ENCODE data around the gene DYNLT1.

The DYNLT1 gene

GRCh38 chr6:158605266-158605878 is 39.2 kb downstream of the DYNLT1 start:
- H3K36me3 ChIP-seq (replicated peaks in 1 of 2; ENCODE audit: control insufficient read depth in 2 of 2, insufficient read depth in 2 of 2, low read length in 2 of 2): peaks cover 26 to 64% of the 10 kb centered on the region in 2 donors
- no peak overlapping the region for H4K8ac ChIP-seq (ENCODE audit: low read depth, low read length)
- no peaks in the 10 kb centered on the region for H3K4me1 ChIP-seq (ENCODE audit: control insufficient read depth in 2 of 2, insufficient read depth in 1 of 2, low read depth in 1 of 2, low read length in 2 of 2)
- H3K27ac ChIP-seq (replicated peaks; ENCODE audit: low read length): no peak overlapping the region
- no peak overlapping the region for H3K14ac ChIP-seq (ENCODE audit: low read length)
- DNase-seq (ENCODE audit: low spot score): peak; percentile 62
- H4K91ac ChIP-seq (ENCODE audit: low read depth, low read length, poor library complexity): no peak overlapping the region
- H3K4me3 ChIP-seq (ENCODE audit: low read length in 2 of 2): no peak overlapping the region
- H2BK12ac ChIP-seq (ENCODE audit: low read length): no peak overlapping the region
- H3K4me2 ChIP-seq (ENCODE audit: insufficient read depth, low read length, poor library complexity, severe bottlenecking): no peak overlapping the region
- no peaks in the 10 kb centered on the region for H3K27me3 ChIP-seq (ENCODE audit: control insufficient read depth in 3 of 3, insufficient read depth in 3 of 3, low read depth in 1 of 3, low read length in 3 of 3)
- H2BK15ac ChIP-seq (ENCODE audit: low read length): no peak overlapping the region
- H3K9me3 ChIP-seq (replicated peaks in 1 of 2; ENCODE audit: control insufficient read depth in 2 of 2, insufficient read depth in 1 of 2, low read depth in 1 of 2, low read length in 2 of 2): no peaks in the 10 kb centered on the region
- no peak overlapping the region for H3K9ac ChIP-seq (ENCODE audit: low read depth, low read length, poor library complexity)
- no peak overlapping the region for H3K23ac ChIP-seq (ENCODE audit: low read depth, low read length, poor library complexity)
- H2AK5ac ChIP-seq (ENCODE audit: low read depth, low read length): no peak overlapping the region
- WGBS, 2 donors (ENCODE audit: extremely low coverage in 2 of 2, insufficient read length in 2 of 2, insufficient replicate concordance in 1 of 2): no CpG with 5 or more reads among the region's 13 CpGs
- no peak overlapping the region for H2BK120ac ChIP-seq (ENCODE audit: low read depth, low read length)
- no peak overlapping the region for H3K18ac ChIP-seq (ENCODE audit: low read length)
- no peak overlapping the region for H2AFZ ChIP-seq (ENCODE audit: low read length)
- H3K4ac ChIP-seq (ENCODE audit: low read length): no peak overlapping the region
- peaks cover 3% of the 10 kb centered on the region for H3K79me1 ChIP-seq (ENCODE audit: low read depth, low read length)
- no peak overlapping the region for H2BK5ac ChIP-seq (ENCODE audit: low read length)

DNA sequence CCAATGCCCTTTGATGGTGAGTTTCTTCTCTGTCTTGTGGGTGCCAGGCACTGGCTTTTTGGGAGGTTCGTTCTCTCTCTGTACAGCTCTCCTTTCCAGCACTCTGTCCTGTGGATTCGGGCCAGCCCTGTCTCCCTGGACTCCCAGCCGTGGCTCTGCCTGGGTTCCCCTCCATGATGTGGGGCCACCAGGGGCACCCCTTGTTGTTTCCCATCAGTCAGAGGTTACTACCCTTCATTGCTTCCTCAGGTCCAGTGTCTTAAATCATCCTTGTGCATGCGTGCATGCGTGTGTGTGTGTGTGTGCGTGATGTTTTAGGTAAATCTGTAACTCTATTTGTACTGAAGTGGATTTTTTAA is 40.5 kb downstream of the DYNLT1 start:
- Histone ChIP-seq H3K4me2 (ENCODE audit: insufficient read depth, low read length, poor library complexity, severe bottlenecking) (no peak overlapping the region), H4K91ac (ENCODE audit: low read depth, low read length, poor library complexity) (no peak overlapping the region), H2BK15ac (ENCODE audit: low read length) (no peak overlapping the region), H3K79me1 (ENCODE audit: low read depth, low read length) (peaks cover 3% of the 10 kb centered on the region), H2BK12ac (ENCODE audit: low read length) (no peak overlapping the region), H2BK5ac (ENCODE audit: low read length) (no peak overlapping the region), H3K9ac (ENCODE audit: low read depth, low read length, poor library complexity) (no peak overlapping the region), H2BK120ac (ENCODE audit: low read depth, low read length) (no peak overlapping the region), H2AFZ (ENCODE audit: low read length) (no peak overlapping the region), H3K4me3 (ENCODE audit: low read length in 2 of 2) (no peak overlapping the region), H4K8ac (ENCODE audit: low read depth, low read length) (no peak overlapping the region), H3K4me1 (ENCODE audit: control insufficient read depth in 2 of 2, insufficient read depth in 1 of 2, low read depth in 1 of 2, low read length in 2 of 2) (no peaks in the 10 kb centered on the region), H3K27me3 (ENCODE audit: control insufficient read depth in 3 of 3, insufficient read depth in 3 of 3, low read depth in 1 of 3, low read length in 3 of 3) (no peaks in the 10 kb centered on the region), H3K9me3 (replicated peaks in 1 of 2; ENCODE audit: control insufficient read depth in 2 of 2, insufficient read depth in 1 of 2, low read depth in 1 of 2, low read length in 2 of 2) (no peaks in the 10 kb centered on the region), H2AK5ac (ENCODE audit: low read depth, low read length) (no peak overlapping the region), H3K4ac (ENCODE audit: low read length) (no peak overlapping the region), H3K27ac (replicated peaks; ENCODE audit: low read length) (no peak overlapping the region), H3K23ac (ENCODE audit: low read depth, low read length, poor library complexity) (no peak overlapping the region), H3K14ac (ENCODE audit: low read length) (no peak overlapping the region), H3K36me3 (replicated peaks in 1 of 2; ENCODE audit: control insufficient read depth in 2 of 2, insufficient read depth in 2 of 2, low read length in 2 of 2) (peaks cover 21 to 63% of the 10 kb centered on the region in 2 donors), H3K18ac (ENCODE audit: low read length) (peak overlapping the region; percentile 21)
- WGBS, 2 donors (ENCODE audit: extremely low coverage in 2 of 2, insufficient read length in 2 of 2, insufficient replicate concordance in 1 of 2): no CpG with 5 or more reads among the region's 6 CpGs
- DNase-seq (ENCODE audit: low spot score): no peak

DNA sequence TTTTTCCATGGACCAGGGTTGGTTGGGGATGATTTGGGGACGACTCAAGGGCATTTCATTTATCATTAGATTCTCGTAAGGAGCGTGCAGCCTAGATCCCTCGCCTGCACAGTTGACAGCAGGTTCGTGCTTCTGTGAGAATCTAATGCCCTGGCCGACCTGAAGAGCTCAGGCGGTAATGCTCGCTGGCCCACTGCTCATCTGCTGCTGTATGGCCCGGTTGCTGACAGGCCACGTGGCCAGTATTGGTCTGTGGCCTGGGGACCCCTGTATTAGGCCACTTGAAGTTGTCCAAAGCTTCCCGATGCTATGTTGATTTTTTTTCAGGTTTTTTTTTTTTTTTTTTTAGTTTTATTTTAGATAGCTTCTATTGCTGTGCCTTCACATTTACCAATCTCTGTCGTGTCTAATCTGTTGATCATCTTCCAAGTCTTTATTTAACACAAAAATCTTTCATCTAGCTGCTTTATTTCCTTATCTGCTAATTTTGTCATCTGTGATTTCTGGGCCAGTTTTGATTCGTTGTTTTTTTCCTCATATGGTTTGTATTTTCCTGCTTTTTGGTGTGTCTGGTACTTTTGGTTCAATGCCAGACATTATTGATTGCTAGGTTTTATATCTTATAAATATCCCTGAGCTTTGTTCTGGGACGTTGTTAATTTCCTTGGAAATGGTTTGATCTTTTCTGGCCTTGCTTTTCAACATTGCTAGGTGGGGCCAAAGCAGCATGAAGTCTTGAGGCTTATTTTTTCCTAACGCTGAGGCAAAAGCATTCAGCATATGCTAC is 41.1 kb downstream of the DYNLT1 start:
- Histone ChIP-seq H2BK120ac (ENCODE audit: low read depth, low read length) (no peak overlapping the region), H4K8ac (ENCODE audit: low read depth, low read length) (no peak overlapping the region), H2BK5ac (ENCODE audit: low read length) (no peak overlapping the region), H3K27me3 (ENCODE audit: control insufficient read depth in 3 of 3, insufficient read depth in 3 of 3, low read depth in 1 of 3, low read length in 3 of 3) (no peaks in the 10 kb centered on the region), H3K4me1 (ENCODE audit: control insufficient read depth in 2 of 2, insufficient read depth in 1 of 2, low read depth in 1 of 2, low read length in 2 of 2) (no peaks in the 10 kb centered on the region), H3K18ac (ENCODE audit: low read length) (no peak overlapping the region), H3K79me1 (ENCODE audit: low read depth, low read length) (peaks cover 3% of the 10 kb centered on the region), H3K23ac (ENCODE audit: low read depth, low read length, poor library complexity) (no peak overlapping the region), H3K27ac (replicated peaks; ENCODE audit: low read length) (no peak overlapping the region), H3K4me3 (ENCODE audit: low read length in 2 of 2) (no peak overlapping the region), H2AFZ (ENCODE audit: low read length) (no peak overlapping the region), H4K91ac (ENCODE audit: low read depth, low read length, poor library complexity) (no peak overlapping the region), H2AK5ac (ENCODE audit: low read depth, low read length) (no peak overlapping the region), H3K9ac (ENCODE audit: low read depth, low read length, poor library complexity) (no peak overlapping the region), H2BK15ac (ENCODE audit: low read length) (no peak overlapping the region), H3K4me2 (ENCODE audit: insufficient read depth, low read length, poor library complexity, severe bottlenecking) (no peak overlapping the region), H3K14ac (ENCODE audit: low read length) (no peak overlapping the region), H3K36me3 (replicated peaks in 1 of 2; ENCODE audit: control insufficient read depth in 2 of 2, insufficient read depth in 2 of 2, low read length in 2 of 2) (peaks cover 23 to 60% of the 10 kb centered on the region in 2 donors), H2BK12ac (ENCODE audit: low read length) (no peak overlapping the region), H3K9me3 (replicated peaks in 1 of 2; ENCODE audit: control insufficient read depth in 2 of 2, insufficient read depth in 1 of 2, low read depth in 1 of 2, low read length in 2 of 2) (no peaks in the 10 kb centered on the region), H3K4ac (ENCODE audit: low read length) (no peak overlapping the region)
- DNase-seq (ENCODE audit: low spot score): no peak
- WGBS, 2 donors (ENCODE audit: extremely low coverage in 2 of 2, insufficient read length in 2 of 2, insufficient replicate concordance in 1 of 2): no CpG with 5 or more reads among the region's 15 CpGs

- Histone ChIP-seq H3K14ac (ENCODE audit: low read length) (no peak overlapping the region), H4K91ac (ENCODE audit: low read depth, low read length, poor library complexity) (no peak overlapping the region), H3K27ac (replicated peaks; ENCODE audit: low read length) (no peak overlapping the region), H3K79me1 (ENCODE audit: low read depth, low read length) (peaks cover 2% of the 10 kb centered on the region), H3K9me3 (replicated peaks in 1 of 2; ENCODE audit: control insufficient read depth in 2 of 2, insufficient read depth in 1 of 2, low read depth in 1 of 2, low read length in 2 of 2) (no peaks in the 10 kb centered on the region), H2BK120ac (ENCODE audit: low read depth, low read length) (no peak overlapping the region), H4K8ac (ENCODE audit: low read depth, low read length) (no peak overlapping the region), H3K18ac (ENCODE audit: low read length) (no peak overlapping the region), H2AK5ac (ENCODE audit: low read depth, low read length) (no peak overlapping the region), H3K9ac (ENCODE audit: low read depth, low read length, poor library complexity) (peak overlapping the region; percentile 70), H2BK12ac (ENCODE audit: low read length) (no peak overlapping the region), H3K4me1 (ENCODE audit: control insufficient read depth in 2 of 2, insufficient read depth in 1 of 2, low read depth in 1 of 2, low read length in 2 of 2) (no peaks in the 10 kb centered on the region), H3K4me2 (ENCODE audit: insufficient read depth, low read length, poor library complexity, severe bottlenecking) (no peak overlapping the region), H3K4ac (ENCODE audit: low read length) (no peak overlapping the region), H2BK5ac (ENCODE audit: low read length) (peak overlapping the region; percentile 30), H3K23ac (ENCODE audit: low read depth, low read length, poor library complexity) (peak overlapping the region; percentile 20), H2AFZ (ENCODE audit: low read length) (no peak overlapping the region), H2BK15ac (ENCODE audit: low read length) (no peak overlapping the region), H3K36me3 (replicated peaks in 1 of 2; ENCODE audit: control insufficient read depth in 2 of 2, insufficient read depth in 2 of 2, low read length in 2 of 2) (peaks cover 14 to 61% of the 10 kb centered on the region in 2 donors), H3K4me3 (ENCODE audit: low read length in 2 of 2) (no peak overlapping the region), H3K27me3 (ENCODE audit: control insufficient read depth in 3 of 3, insufficient read depth in 3 of 3, low read depth in 1 of 3, low read length in 3 of 3) (no peaks in the 10 kb centered on the region)
- WGBS, 2 donors (ENCODE audit: extremely low coverage in 2 of 2, insufficient read length in 2 of 2, insufficient replicate concordance in 1 of 2): no CpG with 5 or more reads among the region's 18 CpGs
- DNase-seq (ENCODE audit: low spot score): no peak
These were observed 44.9 kb downstream of the DYNLT1 start for GRCh38 chr6:158599635-158600034.
